ENCODE results near the gene FDXACB1.

Gene FDXACB1

DNA sequence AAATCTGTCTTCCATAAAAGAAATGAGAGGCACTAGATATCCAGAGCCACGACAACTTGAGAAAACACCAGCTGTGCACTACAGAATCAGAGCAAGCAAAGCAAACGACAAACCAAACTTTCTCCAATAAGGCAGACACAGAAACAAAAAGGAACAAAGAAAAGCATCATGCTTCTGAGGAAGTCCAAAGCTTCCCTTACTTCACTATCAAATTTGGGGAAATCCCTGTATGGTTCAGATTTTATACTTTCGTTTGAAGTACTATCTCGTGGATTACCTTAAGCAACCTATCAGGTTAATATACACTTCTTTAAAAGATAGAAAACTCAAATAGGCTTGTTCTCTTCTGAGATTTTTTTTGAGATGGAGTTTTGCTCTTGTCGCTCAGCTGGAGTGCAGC is 35.3 kb downstream of the FDXACB1 start:
- no peak for DNase-seq (ENCODE audit: low read depth)

- peak; percentile 52 for DNase-seq (ENCODE audit: low read depth)
Measured at GRCh38 chr11:111841370-111842053, 37.5 kb downstream of the FDXACB1 start.

DNA sequence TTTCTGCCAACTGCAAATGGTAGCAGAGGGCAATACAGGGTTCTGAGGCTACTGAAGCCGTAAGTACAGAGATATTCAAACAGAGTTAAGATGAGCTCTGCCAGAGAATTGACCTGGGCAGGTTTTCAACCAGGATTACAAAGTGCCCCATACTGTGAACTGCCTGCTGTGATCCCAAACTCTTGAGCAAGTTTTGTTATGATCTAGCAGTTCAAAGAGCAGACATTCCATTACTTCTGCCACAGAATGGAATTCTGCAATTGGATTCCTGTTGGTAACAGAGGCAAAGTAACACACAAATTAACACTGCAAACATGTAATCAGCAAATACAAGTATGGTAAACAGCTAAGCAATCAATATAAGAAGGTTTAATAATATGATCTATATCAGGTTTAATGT is 38.8 kb downstream of the FDXACB1 start:
- no peak for DNase-seq (ENCODE audit: low read depth)

DNA sequence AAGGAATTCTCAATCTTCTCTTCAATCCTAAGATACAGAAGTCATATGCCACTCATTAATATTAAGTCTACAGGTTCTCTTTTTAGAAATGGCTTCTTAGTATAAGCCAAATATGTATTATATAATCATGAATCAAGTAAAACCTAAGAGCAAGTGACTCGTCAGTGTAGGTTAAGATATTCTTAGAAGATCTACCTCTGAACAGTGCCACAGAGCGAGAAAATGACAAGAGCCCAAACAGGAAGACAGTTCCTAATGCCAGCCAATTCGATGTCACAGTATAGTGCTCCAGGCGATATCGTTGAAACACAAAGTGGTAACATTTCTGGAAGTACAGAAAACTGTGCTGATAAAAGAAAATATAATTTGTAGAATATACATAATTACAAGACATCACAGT is 40.9 kb downstream of the FDXACB1 start:
- DNase-seq (ENCODE audit: low read depth), result no peak

DNA sequence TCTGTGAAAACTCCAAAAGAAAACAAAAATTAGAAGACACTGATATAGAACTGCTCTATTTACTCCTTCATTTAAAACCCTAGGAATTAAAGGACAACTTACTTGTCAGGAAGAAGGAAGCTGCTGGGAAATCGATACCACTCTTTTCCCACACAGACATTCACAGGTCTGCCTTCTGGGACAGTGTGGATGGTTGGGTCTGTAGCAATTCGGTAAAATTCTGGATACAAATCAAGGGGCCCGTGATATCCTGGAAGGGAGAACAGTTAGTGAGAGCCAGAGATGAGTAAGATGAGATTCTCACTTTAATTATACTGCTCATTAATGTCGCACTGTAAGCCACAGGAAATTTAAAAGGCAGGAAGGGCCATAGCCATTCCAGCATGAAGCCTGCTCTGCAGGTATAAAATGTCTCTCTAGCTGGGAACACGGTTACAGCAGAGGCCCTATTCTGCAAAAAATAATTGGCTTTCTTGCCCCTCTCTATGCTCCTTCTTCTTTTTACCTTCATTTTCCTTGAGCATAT is 41.5 kb downstream of the FDXACB1 start:
- no peak for DNase-seq (ENCODE audit: low read depth)

GRCh38 chr11:111836721-111837120 is 42.2 kb downstream of the FDXACB1 start:
- no peak for DNase-seq (ENCODE audit: low read depth)

- no peak for DNase-seq (ENCODE audit: low read depth)
Measured at GRCh38 chr11:111836162-111836561, 42.8 kb downstream of the FDXACB1 start.

- DNase-seq (ENCODE audit: low read depth), result no peak
Measured at GRCh38 chr11:111835665-111836064, 43.3 kb downstream of the FDXACB1 start.

DNA sequence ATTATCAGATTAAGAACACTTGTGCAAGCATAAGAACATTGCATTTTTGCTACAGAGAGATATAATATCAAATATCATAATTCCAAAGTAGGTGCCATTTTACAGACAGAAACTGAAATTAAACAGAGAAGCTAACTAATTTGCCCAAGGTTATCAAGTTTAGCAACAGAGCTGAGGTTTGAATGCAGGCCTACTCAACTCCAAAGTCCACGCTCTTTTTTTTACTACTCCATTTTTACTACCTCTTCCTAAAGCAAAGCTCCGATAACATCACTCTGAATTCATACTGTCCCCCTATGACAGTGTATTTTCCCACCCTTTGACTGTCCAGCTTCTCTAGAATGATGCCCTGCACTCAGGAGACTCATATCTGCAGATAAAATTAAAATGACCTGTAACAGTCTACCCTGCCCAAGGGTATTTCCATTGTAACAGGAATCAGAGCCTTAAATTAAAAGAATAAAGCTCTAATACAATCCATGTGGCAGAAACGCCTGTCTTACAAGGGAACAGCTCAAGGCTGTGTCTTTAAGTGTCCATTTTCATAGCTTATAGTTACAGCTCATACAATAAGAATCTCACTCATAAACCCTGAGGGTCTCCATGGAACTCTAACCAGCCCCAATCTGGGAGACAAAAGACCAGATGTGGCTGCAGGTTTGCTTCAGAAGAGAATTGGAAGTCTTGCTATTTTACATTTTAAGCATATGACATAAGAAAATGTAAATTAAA is 44.4 kb downstream of the FDXACB1 start:
- no peak for DNase-seq (ENCODE audit: low read depth)

DNA sequence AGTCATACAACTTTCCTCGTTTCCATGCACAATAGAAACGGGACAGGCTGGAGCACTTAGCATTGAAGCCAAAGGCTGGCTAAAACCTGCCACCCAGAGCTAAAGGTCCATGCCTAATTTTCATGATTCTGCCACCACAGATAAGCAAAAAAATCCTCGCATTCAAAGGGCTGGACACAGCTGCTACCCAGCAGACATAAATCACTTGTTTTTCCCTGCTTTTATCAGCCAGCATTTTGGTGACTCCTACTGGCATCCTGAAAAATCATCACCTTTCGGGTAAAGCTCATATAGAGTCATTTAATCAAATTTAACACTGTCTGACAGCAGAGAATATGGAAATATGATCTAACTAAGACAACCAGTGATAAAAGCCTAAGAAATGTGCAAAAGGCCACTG is 45.4 kb downstream of the FDXACB1 start:
- DNase-seq (ENCODE audit: low read depth), result no peak

DNA sequence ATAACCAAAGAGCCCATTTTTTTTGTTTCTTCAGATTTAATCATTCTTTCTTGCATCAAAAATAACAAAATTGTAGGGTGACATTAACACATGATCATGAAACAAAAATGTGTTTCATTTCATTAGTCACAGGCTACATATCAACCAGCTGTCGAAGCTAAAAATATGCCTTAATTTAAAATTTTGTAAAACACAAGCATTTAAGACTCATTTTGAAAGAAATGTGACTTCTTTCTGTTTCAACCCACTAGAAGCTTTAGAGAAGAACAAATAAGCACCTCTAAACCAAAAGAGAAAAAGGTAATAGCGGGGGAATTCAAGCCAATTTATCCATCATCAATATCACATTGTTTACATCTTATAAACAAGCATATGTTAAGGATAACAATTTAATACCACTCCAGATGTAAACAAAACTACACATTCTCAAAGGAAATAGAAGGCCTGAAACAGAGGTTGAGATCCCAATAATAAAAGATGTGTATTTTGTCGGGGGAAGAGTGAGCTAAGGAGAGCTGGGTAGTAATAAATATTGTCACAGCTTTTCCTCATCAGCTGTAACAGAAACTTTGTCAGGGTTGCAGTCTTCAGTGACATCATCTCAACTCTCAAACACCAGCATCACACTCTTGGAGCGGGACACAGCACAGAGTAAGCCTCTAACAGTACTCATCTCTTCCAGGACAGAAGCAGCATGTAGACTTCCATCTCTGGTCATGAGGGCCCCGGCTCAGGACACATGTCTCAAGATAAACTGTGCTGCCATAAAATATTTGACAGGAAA is 49.6 kb downstream of the FDXACB1 start:
- no peak for DNase-seq (ENCODE audit: low read depth)

GRCh38 chr11:111826322-111826950 is 52.5 kb downstream of the FDXACB1 start:
- no peak for DNase-seq (ENCODE audit: low read depth)

All from HS-5 (cell line).